H1 (cell line): ENCODE results near the gene BCL2L1. TPM values are rescaled to one million over a fixed set of nuclear protein-coding genes. Genes with fewer than 3 reads are reported as not detected.

Experiments used
- CREB1 ChIP-seq: IDR thresholded peaks from 2 replicates; pipeline ENCODE4 v1.6.1; 2012; ENCODE audit warnings: inconsistent platforms
- CTBP2 ChIP-seq: IDR thresholded peaks from 2 replicates; pipeline ENCODE4 v1.7.0; 2011; ENCODE audit warnings: borderline replicate concordance, mild to moderate bottlenecking, moderate library complexity, mixed read lengths, low read length; ENCODE audit not compliant: insufficient read depth, insufficient read length
- GABPA ChIP-seq: IDR thresholded peaks from 2 replicates; pipeline ENCODE4 v1.6.1; 2011; ENCODE audit warnings: mild to moderate bottlenecking, low read length, moderate library complexity, borderline replicate concordance; ENCODE audit not compliant: insufficient read depth
- KDM4A ChIP-seq: IDR thresholded peaks from one replicate; pipeline ENCODE4 v1.7.1; 2012; ENCODE audit warnings: low read depth, mild to moderate bottlenecking, moderate library complexity, low read length, inconsistent platforms; ENCODE audit not compliant: severe bottlenecking
- MAFK ChIP-seq: IDR thresholded peaks from 2 replicates; pipeline ENCODE4 v1.6.1; 2012; ENCODE audit warnings: low read depth, mild to moderate bottlenecking, improper control_type of control experiment, low read length
- NRF1 ChIP-seq: IDR thresholded peaks from 2 replicates; pipeline ENCODE4 v1.6.1; 2011; ENCODE audit warnings: mild to moderate bottlenecking, low read depth, low read length, improper control_type of control experiment
- RFX5 ChIP-seq: IDR thresholded peaks from 2 replicates; pipeline ENCODE4 v1.6.1; 2011; ENCODE audit warnings: low read depth, low read length, improper control_type of control experiment, borderline replicate concordance
- SP4 ChIP-seq: IDR thresholded peaks from 2 replicates; pipeline ENCODE4 v1.6.1; 2012; ENCODE audit warnings: low read length, inconsistent platforms
- YY1 ChIP-seq: IDR thresholded peaks from 2 replicates; pipeline ENCODE4 v1.6.1; 2011; ENCODE audit warnings: low read depth, mild to moderate bottlenecking, low read length
- ZNF274 ChIP-seq: IDR thresholded peaks from 2 replicates; pipeline ENCODE4 v1.7.0; 2012; ENCODE audit warnings: low read length, borderline replicate concordance; ENCODE audit errors: extremely low read depth
- polyA plus RNA-seq, 7 experiments: library from polyadenylated mRNA; depleted of rRNA in 3 of 7; stranded (reverse) in 5 of 7; unstranded in 2 of 7; fragments of >200 nt in 5 of 7; fragments of 200-250 nt in 2 of 7; gene quantifications; 1 replicate in 5 of 7; 2 replicates in 1 of 7; 4 replicates in 1 of 7; pipeline versions ENCODE4 v1.2.1 to v1.2.3, GENCODE V29; 2011 to 2013; ENCODE audit warnings: missing spikeins in 2 of 7, mixed read lengths in 2 of 7
- total RNA-seq: library from RNA; stranded (reverse); fragmentation: NEBNext Ultra II Directional; extraction: Animal tissue kit (Norgen Biotek cat#: 25700); gene quantifications from 2 replicates; pipeline ENCODE4 v1.2.1, GENCODE V29; 2021
- TF ChIP-seq, protein P1 (sequence below): fragments of 300-600 bp; sonication (generic); IDR thresholded peaks from 2 replicates; pipeline ENCODE4 v1.7.1; 2012; ENCODE audit warnings: low read length, moderate library complexity, mild to moderate bottlenecking, inconsistent platforms; ENCODE audit not compliant: insufficient replicate concordance
- TF ChIP-seq, protein P2 (sequence below): IDR thresholded peaks from 2 replicates; pipeline ENCODE4 v1.6.1; 2012; ENCODE audit warnings: inconsistent platforms

The BCL2L1 gene
- total and polyA plus RNA-seq, 2 of the 8 experiments (the other 6 are each of a cell fraction or from before 2014, with no cell fraction given) = 64.9 to 66.1 TPM

DNA sequence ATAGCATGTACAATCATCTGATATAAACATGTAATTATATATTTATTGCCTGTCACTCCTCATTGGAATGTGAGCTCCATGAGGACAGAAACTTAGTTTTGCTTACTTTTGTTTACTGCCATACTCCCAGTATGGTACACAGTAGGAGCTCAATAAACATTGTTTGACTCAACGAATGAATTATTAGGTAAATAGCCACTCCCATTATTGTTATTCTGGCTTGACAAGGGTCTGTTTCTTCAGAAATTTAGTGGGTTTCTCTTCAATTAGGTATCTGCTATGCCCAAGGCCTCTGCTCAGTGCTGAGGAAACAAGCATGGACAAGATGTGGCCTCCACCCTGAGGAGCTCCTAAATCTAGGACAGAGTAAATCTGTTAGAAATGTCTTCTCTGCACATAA, 6.3 kb downstream of the BCL2L1 start (continued):
- TF ChIP-seq, protein P1, sequence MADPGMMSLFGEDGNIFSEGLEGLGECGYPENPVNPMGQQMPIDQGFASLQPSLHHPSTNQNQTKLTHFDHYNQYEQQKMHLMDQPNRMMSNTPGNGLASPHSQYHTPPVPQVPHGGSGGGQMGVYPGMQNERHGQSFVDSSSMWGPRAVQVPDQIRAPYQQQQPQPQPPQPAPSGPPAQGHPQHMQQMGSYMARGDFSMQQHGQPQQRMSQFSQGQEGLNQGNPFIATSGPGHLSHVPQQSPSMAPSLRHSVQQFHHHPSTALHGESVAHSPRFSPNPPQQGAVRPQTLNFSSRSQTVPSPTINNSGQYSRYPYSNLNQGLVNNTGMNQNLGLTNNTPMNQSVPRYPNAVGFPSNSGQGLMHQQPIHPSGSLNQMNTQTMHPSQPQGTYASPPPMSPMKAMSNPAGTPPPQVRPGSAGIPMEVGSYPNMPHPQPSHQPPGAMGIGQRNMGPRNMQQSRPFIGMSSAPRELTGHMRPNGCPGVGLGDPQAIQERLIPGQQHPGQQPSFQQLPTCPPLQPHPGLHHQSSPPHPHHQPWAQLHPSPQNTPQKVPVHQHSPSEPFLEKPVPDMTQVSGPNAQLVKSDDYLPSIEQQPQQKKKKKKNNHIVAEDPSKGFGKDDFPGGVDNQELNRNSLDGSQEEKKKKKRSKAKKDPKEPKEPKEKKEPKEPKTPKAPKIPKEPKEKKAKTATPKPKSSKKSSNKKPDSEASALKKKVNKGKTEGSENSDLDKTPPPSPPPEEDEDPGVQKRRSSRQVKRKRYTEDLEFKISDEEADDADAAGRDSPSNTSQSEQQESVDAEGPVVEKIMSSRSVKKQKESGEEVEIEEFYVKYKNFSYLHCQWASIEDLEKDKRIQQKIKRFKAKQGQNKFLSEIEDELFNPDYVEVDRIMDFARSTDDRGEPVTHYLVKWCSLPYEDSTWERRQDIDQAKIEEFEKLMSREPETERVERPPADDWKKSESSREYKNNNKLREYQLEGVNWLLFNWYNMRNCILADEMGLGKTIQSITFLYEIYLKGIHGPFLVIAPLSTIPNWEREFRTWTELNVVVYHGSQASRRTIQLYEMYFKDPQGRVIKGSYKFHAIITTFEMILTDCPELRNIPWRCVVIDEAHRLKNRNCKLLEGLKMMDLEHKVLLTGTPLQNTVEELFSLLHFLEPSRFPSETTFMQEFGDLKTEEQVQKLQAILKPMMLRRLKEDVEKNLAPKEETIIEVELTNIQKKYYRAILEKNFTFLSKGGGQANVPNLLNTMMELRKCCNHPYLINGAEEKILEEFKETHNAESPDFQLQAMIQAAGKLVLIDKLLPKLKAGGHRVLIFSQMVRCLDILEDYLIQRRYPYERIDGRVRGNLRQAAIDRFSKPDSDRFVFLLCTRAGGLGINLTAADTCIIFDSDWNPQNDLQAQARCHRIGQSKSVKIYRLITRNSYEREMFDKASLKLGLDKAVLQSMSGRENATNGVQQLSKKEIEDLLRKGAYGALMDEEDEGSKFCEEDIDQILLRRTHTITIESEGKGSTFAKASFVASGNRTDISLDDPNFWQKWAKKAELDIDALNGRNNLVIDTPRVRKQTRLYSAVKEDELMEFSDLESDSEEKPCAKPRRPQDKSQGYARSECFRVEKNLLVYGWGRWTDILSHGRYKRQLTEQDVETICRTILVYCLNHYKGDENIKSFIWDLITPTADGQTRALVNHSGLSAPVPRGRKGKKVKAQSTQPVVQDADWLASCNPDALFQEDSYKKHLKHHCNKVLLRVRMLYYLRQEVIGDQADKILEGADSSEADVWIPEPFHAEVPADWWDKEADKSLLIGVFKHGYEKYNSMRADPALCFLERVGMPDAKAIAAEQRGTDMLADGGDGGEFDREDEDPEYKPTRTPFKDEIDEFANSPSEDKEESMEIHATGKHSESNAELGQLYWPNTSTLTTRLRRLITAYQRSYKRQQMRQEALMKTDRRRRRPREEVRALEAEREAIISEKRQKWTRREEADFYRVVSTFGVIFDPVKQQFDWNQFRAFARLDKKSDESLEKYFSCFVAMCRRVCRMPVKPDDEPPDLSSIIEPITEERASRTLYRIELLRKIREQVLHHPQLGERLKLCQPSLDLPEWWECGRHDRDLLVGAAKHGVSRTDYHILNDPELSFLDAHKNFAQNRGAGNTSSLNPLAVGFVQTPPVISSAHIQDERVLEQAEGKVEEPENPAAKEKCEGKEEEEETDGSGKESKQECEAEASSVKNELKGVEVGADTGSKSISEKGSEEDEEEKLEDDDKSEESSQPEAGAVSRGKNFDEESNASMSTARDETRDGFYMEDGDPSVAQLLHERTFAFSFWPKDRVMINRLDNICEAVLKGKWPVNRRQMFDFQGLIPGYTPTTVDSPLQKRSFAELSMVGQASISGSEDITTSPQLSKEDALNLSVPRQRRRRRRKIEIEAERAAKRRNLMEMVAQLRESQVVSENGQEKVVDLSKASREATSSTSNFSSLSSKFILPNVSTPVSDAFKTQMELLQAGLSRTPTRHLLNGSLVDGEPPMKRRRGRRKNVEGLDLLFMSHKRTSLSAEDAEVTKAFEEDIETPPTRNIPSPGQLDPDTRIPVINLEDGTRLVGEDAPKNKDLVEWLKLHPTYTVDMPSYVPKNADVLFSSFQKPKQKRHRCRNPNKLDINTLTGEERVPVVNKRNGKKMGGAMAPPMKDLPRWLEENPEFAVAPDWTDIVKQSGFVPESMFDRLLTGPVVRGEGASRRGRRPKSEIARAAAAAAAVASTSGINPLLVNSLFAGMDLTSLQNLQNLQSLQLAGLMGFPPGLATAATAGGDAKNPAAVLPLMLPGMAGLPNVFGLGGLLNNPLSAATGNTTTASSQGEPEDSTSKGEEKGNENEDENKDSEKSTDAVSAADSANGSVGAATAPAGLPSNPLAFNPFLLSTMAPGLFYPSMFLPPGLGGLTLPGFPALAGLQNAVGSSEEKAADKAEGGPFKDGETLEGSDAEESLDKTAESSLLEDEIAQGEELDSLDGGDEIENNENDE = no peak
- no peak for TF ChIP-seq CREB1
- no peak for TF ChIP-seq KDM4A
- TF ChIP-seq SP4 = no peak
- TF ChIP-seq GABPA = no peak
- TF ChIP-seq ZNF274 = no peak
- TF ChIP-seq NRF1 = no peak
- no peak for TF ChIP-seq CTBP2
- TF ChIP-seq RFX5 = no peak
- TF ChIP-seq, protein P2, sequence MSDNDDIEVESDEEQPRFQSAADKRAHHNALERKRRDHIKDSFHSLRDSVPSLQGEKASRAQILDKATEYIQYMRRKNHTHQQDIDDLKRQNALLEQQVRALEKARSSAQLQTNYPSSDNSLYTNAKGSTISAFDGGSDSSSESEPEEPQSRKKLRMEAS = no peak
- TF ChIP-seq MAFK = no peak
- no peak for TF ChIP-seq YY1
